HL-60 (cell line): ENCODE measurements around the gene WDR7.

Experiments
- CTCF ChIP-seq: IDR thresholded peaks from one replicate; pipeline ENCODE4 v1.5.1; 2011; ENCODE audit warnings: low read length, control low read depth, inconsistent platforms; ENCODE audit not compliant: insufficient read depth
- SPI1 ChIP-seq: IDR thresholded peaks from 2 replicates; pipeline ENCODE4 v1.6.1; 2012; ENCODE audit warnings: low read depth, mild to moderate bottlenecking, borderline replicate concordance

GRCh38 chr18:57023275-57023882 lies 372.2 kb downstream of the WDR7 start:
- TF ChIP-seq SPI1 (no peak), CTCF (no peak)
